RWPE2 (cell line): ENCODE data around the gene ABL1.

Experiments
- ATAC-seq: fragments of 200-7000 bp; cut with Tn5 transposase; 3 replicates; pipeline ENCODE4 v1.9.1; 2021; ENCODE audit warnings: low read depth
- DNase-seq: peaks from one replicate; pipeline ENCODE4 v3.0.0-alpha.2; 2020; ENCODE audit warnings: low spot score
- H3K27ac ChIP-seq: fragments of 450-650 bp; 2 replicates; pipeline ENCODE4 v1.5.1; 2017; ENCODE audit warnings: mild to moderate bottlenecking; ENCODE audit not compliant: poor library complexity, severe bottlenecking
- H3K27me3 ChIP-seq: fragments of 250-450 bp; sonication (Bioruptor Pico); 2 replicates; pipeline ENCODE4 v1.5.1; 2021; ENCODE audit warnings: mild to moderate bottlenecking, moderate library complexity; ENCODE audit not compliant: insufficient read depth, poor library complexity, severe bottlenecking
- H3K36me3 ChIP-seq: fragments of 250-450 bp; sonication (Bioruptor Pico); 2 replicates; pipeline ENCODE4 v1.5.1; 2020; ENCODE audit warnings: low read depth, mild to moderate bottlenecking, moderate library complexity
- H3K4me1 ChIP-seq: fragments of 250-450 bp; sonication (Bioruptor Pico); 2 replicates; pipeline ENCODE4 v1.5.1; 2021; ENCODE audit warnings: mild to moderate bottlenecking, moderate library complexity; ENCODE audit not compliant: insufficient read depth, poor library complexity, severe bottlenecking
- H3K4me3 ChIP-seq: fragments of 250-450 bp; sonication (Bioruptor Pico); 2 replicates; pipeline ENCODE4 v1.5.1; 2021; ENCODE audit warnings: mild to moderate bottlenecking, moderate library complexity; ENCODE audit not compliant: severe bottlenecking
- H3K9me3 ChIP-seq: fragments of 250-450 bp; sonication (Bioruptor Pico); 2 replicates; pipeline ENCODE4 v1.5.1; 2021; ENCODE audit warnings: mild to moderate bottlenecking, moderate library complexity; ENCODE audit not compliant: severe bottlenecking
- TF ChIP-seq, protein P1 (sequence below): fragments of 450-650 bp; IDR thresholded peaks from one replicate; pipeline ENCODE4 v1.5.1; 2017; ENCODE audit warnings: mild to moderate bottlenecking, moderate library complexity; ENCODE audit not compliant: poor library complexity, severe bottlenecking

Gene ABL1

DNA sequence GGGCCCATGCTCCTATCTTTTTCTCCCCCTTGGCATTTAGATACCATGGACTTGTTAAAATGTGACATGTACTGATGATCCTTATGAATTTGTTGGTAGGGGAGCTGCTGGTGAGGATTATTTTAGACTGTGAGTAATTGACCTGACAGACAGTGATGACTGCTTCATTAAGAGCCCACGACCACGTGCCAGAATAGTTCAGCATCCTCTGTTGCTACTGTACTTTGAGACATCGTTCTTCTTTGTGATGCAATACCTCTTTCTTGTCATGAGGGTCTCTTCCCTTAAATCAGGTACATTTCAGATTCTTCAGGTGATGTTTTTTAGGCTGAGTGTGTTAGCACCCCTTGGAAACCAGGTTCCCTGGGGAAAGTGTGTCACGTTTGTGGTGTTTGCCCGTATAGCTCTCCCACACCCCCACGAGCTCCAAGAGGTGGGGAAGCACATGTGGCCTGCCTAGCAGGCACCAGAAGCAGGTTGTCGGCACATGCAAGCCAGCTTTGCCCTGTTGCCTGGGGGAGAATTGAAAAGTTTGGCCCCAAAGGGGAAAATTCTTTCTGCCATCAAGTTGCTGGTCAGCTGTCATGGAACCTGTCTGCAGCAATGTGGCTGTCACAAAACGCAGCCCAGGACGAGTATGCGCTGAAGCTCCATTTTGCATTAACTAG is 36.5 kb downstream of the ABL1 start:
- Histone ChIP-seq H3K4me3 (no peak overlapping the region), H3K36me3 (peaks cover 82% of the 10 kb centered on the region), H3K27ac (no peak overlapping the region), H3K27me3 (no peaks in the 10 kb centered on the region), H3K9me3 (peaks cover 16% of the 10 kb centered on the region), H3K4me1 (no peaks in the 10 kb centered on the region)
- TF ChIP-seq, protein P1, sequence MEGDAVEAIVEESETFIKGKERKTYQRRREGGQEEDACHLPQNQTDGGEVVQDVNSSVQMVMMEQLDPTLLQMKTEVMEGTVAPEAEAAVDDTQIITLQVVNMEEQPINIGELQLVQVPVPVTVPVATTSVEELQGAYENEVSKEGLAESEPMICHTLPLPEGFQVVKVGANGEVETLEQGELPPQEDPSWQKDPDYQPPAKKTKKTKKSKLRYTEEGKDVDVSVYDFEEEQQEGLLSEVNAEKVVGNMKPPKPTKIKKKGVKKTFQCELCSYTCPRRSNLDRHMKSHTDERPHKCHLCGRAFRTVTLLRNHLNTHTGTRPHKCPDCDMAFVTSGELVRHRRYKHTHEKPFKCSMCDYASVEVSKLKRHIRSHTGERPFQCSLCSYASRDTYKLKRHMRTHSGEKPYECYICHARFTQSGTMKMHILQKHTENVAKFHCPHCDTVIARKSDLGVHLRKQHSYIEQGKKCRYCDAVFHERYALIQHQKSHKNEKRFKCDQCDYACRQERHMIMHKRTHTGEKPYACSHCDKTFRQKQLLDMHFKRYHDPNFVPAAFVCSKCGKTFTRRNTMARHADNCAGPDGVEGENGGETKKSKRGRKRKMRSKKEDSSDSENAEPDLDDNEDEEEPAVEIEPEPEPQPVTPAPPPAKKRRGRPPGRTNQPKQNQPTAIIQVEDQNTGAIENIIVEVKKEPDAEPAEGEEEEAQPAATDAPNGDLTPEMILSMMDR, result no peak
- DNase-seq (no peak), ATAC-seq (no peak)

DNA sequence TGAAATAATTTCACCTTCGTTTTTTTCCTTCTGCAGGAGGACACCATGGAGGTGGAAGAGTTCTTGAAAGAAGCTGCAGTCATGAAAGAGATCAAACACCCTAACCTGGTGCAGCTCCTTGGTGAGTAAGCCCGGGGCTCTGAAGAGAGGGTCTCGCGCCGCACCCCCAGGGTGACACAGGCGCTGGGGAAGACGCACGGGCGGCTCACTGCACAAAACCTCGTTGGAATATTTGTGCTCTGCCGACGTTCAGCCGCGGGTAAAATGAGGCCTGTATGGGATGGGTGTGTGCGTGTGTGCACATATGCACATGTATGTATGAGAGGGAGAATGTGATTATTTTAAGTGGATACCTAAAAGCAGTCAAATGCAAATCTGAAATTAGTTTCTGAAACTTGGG is 37.0 kb downstream of the ABL1 start:
- Histone ChIP-seq H3K9me3 (peaks cover 16% of the 10 kb centered on the region), H3K36me3 (peaks cover 77% of the 10 kb centered on the region), H3K4me3 (no peak overlapping the region), H3K27me3 (no peaks in the 10 kb centered on the region), H3K4me1 (no peaks in the 10 kb centered on the region), H3K27ac (no peak overlapping the region)
- DNase-seq (no peak), ATAC-seq (no peak)
- TF ChIP-seq, protein P1, result no peak

DNA sequence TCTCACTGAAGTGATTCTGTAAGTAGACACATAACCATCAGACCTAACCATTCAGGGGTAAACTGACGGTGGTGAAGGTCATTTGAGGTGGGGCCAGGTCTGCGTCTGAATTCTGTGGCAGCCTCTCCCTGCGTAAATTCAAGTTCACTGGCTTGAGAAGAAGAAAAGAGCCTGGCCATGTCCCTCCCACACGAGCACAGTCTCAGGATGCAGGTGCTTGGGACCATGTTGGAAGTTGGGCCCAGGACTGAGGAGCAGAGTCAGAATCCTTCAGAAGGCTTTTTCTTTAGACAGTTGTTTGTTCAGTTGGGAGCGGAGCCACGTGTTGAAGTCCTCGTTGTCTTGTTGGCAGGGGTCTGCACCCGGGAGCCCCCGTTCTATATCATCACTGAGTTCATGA is 37.5 kb downstream of the ABL1 start:
- H3K9me3 ChIP-seq, result peaks cover 16% of the 10 kb centered on the region
- no peaks in the 10 kb centered on the region for H3K4me1 ChIP-seq
- no peak overlapping the region for H3K27ac ChIP-seq
- TF ChIP-seq, protein P1, result no peak
- DNase-seq (no peak), ATAC-seq (no peak)
- peaks cover 74% of the 10 kb centered on the region for H3K36me3 ChIP-seq
- no peaks in the 10 kb centered on the region for H3K27me3 ChIP-seq
- H3K4me3 ChIP-seq, result no peak overlapping the region

DNA sequence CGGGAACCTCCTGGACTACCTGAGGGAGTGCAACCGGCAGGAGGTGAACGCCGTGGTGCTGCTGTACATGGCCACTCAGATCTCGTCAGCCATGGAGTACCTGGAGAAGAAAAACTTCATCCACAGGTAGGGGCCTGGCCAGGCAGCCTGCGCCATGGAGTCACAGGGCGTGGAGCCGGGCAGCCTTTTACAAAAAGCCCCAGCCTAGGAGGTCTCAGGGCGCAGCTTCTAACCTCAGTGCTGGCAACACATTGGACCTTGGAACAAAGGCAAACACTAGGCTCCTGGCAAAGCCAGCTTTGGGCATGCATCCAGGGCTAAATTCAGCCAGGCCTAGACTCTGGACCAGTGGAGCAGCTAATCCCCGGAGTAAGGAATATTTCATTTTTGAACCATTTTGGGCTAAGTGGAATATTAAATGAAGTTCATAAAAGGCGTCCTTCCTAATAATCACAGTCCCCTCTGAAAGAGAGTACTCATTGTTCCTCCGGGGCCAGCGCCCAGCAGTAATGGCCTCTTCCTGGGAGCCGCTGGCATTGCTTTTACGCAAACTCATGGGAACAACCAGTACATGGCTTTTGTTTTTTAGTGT is 38.0 kb downstream of the ABL1 start:
- peaks cover 76% of the 10 kb centered on the region for H3K36me3 ChIP-seq
- TF ChIP-seq, protein P1, result no peak

DNA sequence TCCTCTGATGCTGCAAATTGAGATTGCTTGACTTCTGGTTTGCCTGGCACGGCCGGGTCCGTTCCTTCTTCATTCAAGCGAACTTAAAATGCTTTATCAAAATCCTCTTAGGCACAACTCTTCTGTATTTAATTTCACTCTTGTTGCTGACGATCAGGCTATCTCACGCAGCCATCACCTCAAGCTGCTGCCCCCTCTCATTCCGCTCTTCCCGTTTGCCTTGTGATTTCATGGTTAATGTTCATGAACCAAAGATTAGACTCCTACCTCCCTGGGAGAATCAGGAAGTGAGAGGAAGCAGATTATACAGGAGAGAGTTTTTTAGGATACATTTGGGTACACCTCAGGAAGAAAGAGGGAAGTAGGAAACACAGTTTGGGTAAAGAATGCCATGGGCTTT is 38.9 kb downstream of the ABL1 start:
- H3K36me3 ChIP-seq, result peaks cover 81% of the 10 kb centered on the region
- TF ChIP-seq, protein P1, result no peak
- H3K9me3 ChIP-seq, result peaks cover 13% of the 10 kb centered on the region
- H3K27ac ChIP-seq, result no peak overlapping the region
- H3K4me3 ChIP-seq, result no peak overlapping the region
- H3K4me1 ChIP-seq, result no peaks in the 10 kb centered on the region
- no peak for ATAC-seq
- DNase-seq, result no peak
- H3K27me3 ChIP-seq, result no peaks in the 10 kb centered on the region

More for the DNA sequence above, 38.0 kb downstream of the ABL1 start:
- ATAC-seq (no peak), DNase-seq (no peak)
- H3K27ac ChIP-seq, result no peak overlapping the region
- H3K4me3 ChIP-seq, result no peak overlapping the region
- H3K27me3 ChIP-seq, result no peaks in the 10 kb centered on the region
- peaks cover 16% of the 10 kb centered on the region for H3K9me3 ChIP-seq
- H3K4me1 ChIP-seq, result no peaks in the 10 kb centered on the region
